ENCODE results near the gene TSKS.
"Not testable (repeated sequence)": the region's sequence is repeated elsewhere in the genome, so short reads cannot be mapped to it uniquely, and the experiment has no call there.

Gene TSKS

GRCh38 chr19:49739933-49740332 lies 23.2 kb downstream of the TSKS start:
- no peak for FAIRE-seq
- no peak for TF ChIP-seq POLR2A (IDR thresholded peaks at IDR 0.05; ENCODE audit: low read depth, low read length)
- no peak for TF ChIP-seq TAF1 (IDR thresholded peaks at IDR 0.05; ENCODE audit: borderline replicate concordance, low read depth, low read length)
- TF ChIP-seq POLR2AphosphoS5 (IDR thresholded peaks at IDR 0.05; ENCODE audit: low read depth, low read length): no peak

GRCh38 chr19:49739098-49739497 lies 24.0 kb downstream of the TSKS start:
- no peak for FAIRE-seq
- TF ChIP-seq POLR2A (IDR thresholded peaks at IDR 0.05; ENCODE audit: low read depth, low read length) (no peak), POLR2AphosphoS5 (IDR thresholded peaks at IDR 0.05; ENCODE audit: low read depth, low read length) (no peak), TAF1 (IDR thresholded peaks at IDR 0.05; ENCODE audit: borderline replicate concordance, low read depth, low read length) (no peak)
- no peak for DNase-seq (ENCODE audit: insufficient read length)

More at GRCh38 chr19:49739933-49740332, 23.2 kb downstream of the TSKS start:
- DNase-seq (ENCODE audit: insufficient read length): no peak

GRCh38 chr19:49738268-49738667 lies 24.8 kb downstream of the TSKS start:
- FAIRE-seq: no peak
- TF ChIP-seq TAF1 (IDR thresholded peaks at IDR 0.05; ENCODE audit: borderline replicate concordance, low read depth, low read length) (no peak), POLR2A (IDR thresholded peaks at IDR 0.05; ENCODE audit: low read depth, low read length) (no peak), POLR2AphosphoS5 (IDR thresholded peaks at IDR 0.05; ENCODE audit: low read depth, low read length) (no peak)
- DNase-seq (ENCODE audit: insufficient read length): no peak

GRCh38 chr19:49730166-49730565 lies 32.9 kb downstream of the TSKS start:
- FAIRE-seq: no peak
- no peak for TF ChIP-seq POLR2A (IDR thresholded peaks at IDR 0.05; ENCODE audit: low read depth, low read length)
- TF ChIP-seq POLR2AphosphoS5 (IDR thresholded peaks at IDR 0.05; ENCODE audit: low read depth, low read length): no peak
- DNase-seq (ENCODE audit: insufficient read length): no peak

GRCh38 chr19:49727217-49728030 lies 35.7 kb downstream of the TSKS start:
- FAIRE-seq (no peak), DNase-seq (ENCODE audit: insufficient read length) (no peak)
- no peak for TF ChIP-seq POLR2AphosphoS5 (IDR thresholded peaks at IDR 0.05; ENCODE audit: low read depth, low read length)
- TF ChIP-seq TAF1 (IDR thresholded peaks at IDR 0.05; ENCODE audit: borderline replicate concordance, low read depth, low read length): no peak
- TF ChIP-seq POLR2A (IDR thresholded peaks at IDR 0.05; ENCODE audit: low read depth, low read length): no peak

- not testable (repeated sequence) for FAIRE-seq; DNase-seq (ENCODE audit: insufficient read length)
Observed at GRCh38 chr19:49719420-49719819, 43.7 kb downstream of the TSKS start.

- FAIRE-seq: no peak
- TF ChIP-seq TAF1 (IDR thresholded peaks at IDR 0.05; ENCODE audit: borderline replicate concordance, low read depth, low read length) (no peak), POLR2A (IDR thresholded peaks at IDR 0.05; ENCODE audit: low read depth, low read length) (no peak), POLR2AphosphoS5 (IDR thresholded peaks at IDR 0.05; ENCODE audit: low read depth, low read length) (no peak)
- no peak for DNase-seq (ENCODE audit: insufficient read length)
Observed at GRCh38 chr19:49718991-49719390, 44.1 kb downstream of the TSKS start.

- no peak for TF ChIP-seq POLR2AphosphoS5 (IDR thresholded peaks at IDR 0.05; ENCODE audit: low read depth, low read length)
- no peak for TF ChIP-seq POLR2A (IDR thresholded peaks at IDR 0.05; ENCODE audit: low read depth, low read length)
- TF ChIP-seq TAF1 (IDR thresholded peaks at IDR 0.05; ENCODE audit: borderline replicate concordance, low read depth, low read length): no peak
- FAIRE-seq (no peak), DNase-seq (ENCODE audit: insufficient read length) (no peak)
Observed at GRCh38 chr19:49718511-49718910, 44.6 kb downstream of the TSKS start.

- FAIRE-seq (no peak), DNase-seq (ENCODE audit: insufficient read length) (no peak)
- no peak for TF ChIP-seq POLR2A (IDR thresholded peaks at IDR 0.05; ENCODE audit: low read depth, low read length)
- no peak for TF ChIP-seq TAF1 (IDR thresholded peaks at IDR 0.05; ENCODE audit: borderline replicate concordance, low read depth, low read length)
- TF ChIP-seq POLR2AphosphoS5 (IDR thresholded peaks at IDR 0.05; ENCODE audit: low read depth, low read length): no peak
Observed at GRCh38 chr19:49716154-49716553, 47.0 kb downstream of the TSKS start.

- TF ChIP-seq POLR2AphosphoS5 (IDR thresholded peaks at IDR 0.05; ENCODE audit: low read depth, low read length) (no peak), POLR2A (IDR thresholded peaks at IDR 0.05; ENCODE audit: low read depth, low read length) (no peak), TAF1 (IDR thresholded peaks at IDR 0.05; ENCODE audit: borderline replicate concordance, low read depth, low read length) (no peak)
- DNase-seq (ENCODE audit: insufficient read length) (no peak), FAIRE-seq (no peak)
Observed at GRCh38 chr19:49713236-49713845, 49.8 kb downstream of the TSKS start.

GRCh38 chr19:49712397-49712859 lies 50.7 kb downstream of the TSKS start:
- DNase-seq (ENCODE audit: insufficient read length): no peak
- FAIRE-seq: no peak
- no peak for TF ChIP-seq TAF1 (IDR thresholded peaks at IDR 0.05; ENCODE audit: borderline replicate concordance, low read depth, low read length)
- TF ChIP-seq POLR2A (IDR thresholded peaks at IDR 0.05; ENCODE audit: low read depth, low read length): no peak
- no peak for TF ChIP-seq POLR2AphosphoS5 (IDR thresholded peaks at IDR 0.05; ENCODE audit: low read depth, low read length)

GRCh38 chr19:49710372-49710951 lies 52.6 kb downstream of the TSKS start:
- FAIRE-seq (no peak), DNase-seq (ENCODE audit: insufficient read length) (no peak)
- no peak for TF ChIP-seq TAF1 (IDR thresholded peaks at IDR 0.05; ENCODE audit: borderline replicate concordance, low read depth, low read length)
- TF ChIP-seq POLR2A (IDR thresholded peaks at IDR 0.05; ENCODE audit: low read depth, low read length): no peak
- TF ChIP-seq POLR2AphosphoS5 (IDR thresholded peaks at IDR 0.05; ENCODE audit: low read depth, low read length): no peak

Data from GM12892 (cell line).